Measurements from ENCODE around the gene PIK3R5. TPM values are rescaled to one million over a fixed set of nuclear protein-coding genes. Genes with fewer than 3 reads are reported as not detected.

The PIK3R5 gene
- total RNA-seq, 2 experiments from 2014 or later = 0.76 to 1.5 TPM

- Histone ChIP-seq H4K20me1 (ENCODE audit: insufficient read depth, low read length) (no peaks in the 10 kb centered on the region), H3K79me2 (ENCODE audit: insufficient read depth, low read depth, low read length) (no peaks in the 10 kb centered on the region), H3K4me1 (ENCODE audit: insufficient read depth, low read length, poor library complexity, severe bottlenecking) (no peaks in the 10 kb centered on the region), H2AFZ (ENCODE audit: low read length) (no peak overlapping the region), H3K27ac (ENCODE audit: low read depth, low read length, poor library complexity, severe bottlenecking) (no peak overlapping the region), H3K4me3 (ENCODE audit: low read depth, low read length, poor library complexity, severe bottlenecking) (no peak overlapping the region), H3K9me2 (ENCODE audit: insufficient read depth, low read length) (no peaks in the 10 kb centered on the region), H3K4me2 (ENCODE audit: low read length) (no peak overlapping the region), H3K9me3 (ENCODE audit: low read length) (no peaks in the 10 kb centered on the region), H3K36me3 (ENCODE audit: insufficient read depth, low read length) (no peaks in the 10 kb centered on the region)
- POLR2A ChIA-PET = no interaction called here
- no TSS peak for BruUV-seq (replicated peaks)
- no peak for DNase-seq (ENCODE audit: low spot score)
- CTCF ChIA-PET (ENCODE audit: unreplicated experiment) = no interaction called here
- TF ChIP-seq CTCF (conservative IDR thresholded peaks at IDR 0.05; ENCODE audit: low read length) (no peak), EZH2phosphoT487 (IDR thresholded peaks at IDR 0.05; ENCODE audit: borderline replicate concordance, low read depth, low read length) (no peak)
- intact Hi-C loops (cut with micrococcal nuclease; ENCODE audit: unreplicated experiment) = no loop called here
Measured at GRCh38 chr17:8944748-8945147, 20.8 kb downstream of the PIK3R5 start.

- TF ChIP-seq EZH2phosphoT487 (IDR thresholded peaks at IDR 0.05; ENCODE audit: borderline replicate concordance, low read depth, low read length) (no peak), CTCF (conservative IDR thresholded peaks at IDR 0.05; ENCODE audit: low read length) (no peak)
- DNase-seq (ENCODE audit: low spot score) = no peak
- ChIA-PET POLR2A (no interaction called here), CTCF (ENCODE audit: unreplicated experiment) (no interaction called here)
- BruUV-seq (replicated peaks) = no TSS peak
- Histone ChIP-seq H3K4me2 (ENCODE audit: low read length) (no peak overlapping the region), H3K4me3 (ENCODE audit: low read depth, low read length, poor library complexity, severe bottlenecking) (no peak overlapping the region), H3K27ac (ENCODE audit: low read depth, low read length, poor library complexity, severe bottlenecking) (no peak overlapping the region), H3K4me1 (ENCODE audit: insufficient read depth, low read length, poor library complexity, severe bottlenecking) (no peaks in the 10 kb centered on the region), H3K9me2 (ENCODE audit: insufficient read depth, low read length) (no peaks in the 10 kb centered on the region), H3K36me3 (ENCODE audit: insufficient read depth, low read length) (no peaks in the 10 kb centered on the region), H2AFZ (ENCODE audit: low read length) (no peak overlapping the region), H3K9me3 (ENCODE audit: low read length) (no peaks in the 10 kb centered on the region), H3K79me2 (ENCODE audit: insufficient read depth, low read depth, low read length) (no peaks in the 10 kb centered on the region), H4K20me1 (ENCODE audit: insufficient read depth, low read length) (no peaks in the 10 kb centered on the region)
- intact Hi-C loops (cut with micrococcal nuclease; ENCODE audit: unreplicated experiment) = no loop called here
Measured at GRCh38 chr17:8944083-8944482, 21.4 kb downstream of the PIK3R5 start.

- ChIA-PET CTCF (ENCODE audit: unreplicated experiment) (no interaction called here), POLR2A (interaction anchor here (0.6 kb wide), 1 partner anchor 619 kb away, joined by 3 read pairs; no protein-coding TSS in a partner anchor)
- no peak for DNase-seq (ENCODE audit: low spot score)
- BruUV-seq (replicated peaks) = no TSS peak
- H3K9me3 ChIP-seq (ENCODE audit: low read length) = no peaks in the 10 kb centered on the region
- no peak overlapping the region for H3K27ac ChIP-seq (ENCODE audit: low read depth, low read length, poor library complexity, severe bottlenecking)
- H3K4me1 ChIP-seq (ENCODE audit: insufficient read depth, low read length, poor library complexity, severe bottlenecking) = no peaks in the 10 kb centered on the region
- no peak overlapping the region for H3K4me2 ChIP-seq (ENCODE audit: low read length)
- TF ChIP-seq CTCF (conservative IDR thresholded peaks at IDR 0.05; ENCODE audit: low read length) (no peak), EZH2phosphoT487 (IDR thresholded peaks at IDR 0.05; ENCODE audit: borderline replicate concordance, low read depth, low read length) (no peak)
- H2AFZ ChIP-seq (ENCODE audit: low read length) = no peak overlapping the region
- no peak overlapping the region for H3K4me3 ChIP-seq (ENCODE audit: low read depth, low read length, poor library complexity, severe bottlenecking)
- intact Hi-C loops (cut with micrococcal nuclease; ENCODE audit: unreplicated experiment) = no loop called here
- no peaks in the 10 kb centered on the region for H3K9me2 ChIP-seq (ENCODE audit: insufficient read depth, low read length)
- no peaks in the 10 kb centered on the region for H3K79me2 ChIP-seq (ENCODE audit: insufficient read depth, low read depth, low read length)
- no peaks in the 10 kb centered on the region for H4K20me1 ChIP-seq (ENCODE audit: insufficient read depth, low read length)
- H3K36me3 ChIP-seq (ENCODE audit: insufficient read depth, low read length) = no peaks in the 10 kb centered on the region
Measured at GRCh38 chr17:8941980-8942622, 23.4 kb downstream of the PIK3R5 start.

Measured in OCI-LY7 (cell line).